Coronary artery (tissue), 2 donors: ENCODE results near the gene ARID1B.
A peak's percentile ranks its signal among the peaks of the same experiment; 100 is the strongest.

Experiments used
- DNase-seq: peaks from one replicate; pipeline ENCODE4 v3.0.0-alpha.2; 2017; ENCODE audit warnings: low spot score
- H3K27ac ChIP-seq, 2 donors: fragments of 200-600 bp; sonication (generic); one replicate each; pipeline ENCODE4 v1.5.1; 2016 to 2019
- H3K4me3 ChIP-seq: fragments of 200-600 bp; sonication (generic); 2 replicates; pipeline ENCODE4 v1.5.1; 2016; ENCODE audit warnings: mild to moderate bottlenecking, moderate library complexity
- CTCF ChIP-seq: fragments of 200-600 bp; sonication (generic); IDR thresholded peaks from one replicate; pipeline ENCODE4 v1.5.1; 2019; ENCODE audit warnings: antibody characterized with exemption

The ARID1B gene

DNA sequence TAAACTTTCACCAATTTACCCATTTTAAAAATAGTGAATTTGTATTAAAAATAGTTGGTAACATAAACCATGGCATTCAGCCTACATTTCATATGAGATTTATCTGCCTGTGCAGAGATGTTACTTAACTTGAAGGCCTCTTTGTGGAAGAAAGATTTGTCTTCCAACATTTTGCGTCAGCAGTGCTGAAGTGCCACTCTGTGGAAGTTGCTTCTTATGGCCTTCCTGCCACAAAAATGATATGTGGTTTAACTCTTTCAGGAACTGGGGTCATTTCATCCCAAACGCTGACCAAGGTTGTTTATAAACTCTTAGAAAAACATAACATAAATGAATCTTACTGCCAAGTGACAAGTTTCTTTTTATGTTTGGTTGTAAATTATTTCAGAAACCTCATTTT lies 246.8 kb downstream of the ARID1B start:
- peak overlapping the region in 1 of 2 donors; percentile 1 for H3K27ac ChIP-seq

GRCh38 chr6:157024745-157025144 lies 247.6 kb downstream of the ARID1B start:
- H3K27ac ChIP-seq = no peak overlapping the region
- DNase-seq = no peak
- TF ChIP-seq CTCF = no peak
- H3K4me3 ChIP-seq = no peak overlapping the region

More for the DNA sequence above, 246.8 kb downstream of the ARID1B start:
- TF ChIP-seq CTCF = no peak
- DNase-seq = no peak
- no peak overlapping the region for H3K4me3 ChIP-seq

DNA sequence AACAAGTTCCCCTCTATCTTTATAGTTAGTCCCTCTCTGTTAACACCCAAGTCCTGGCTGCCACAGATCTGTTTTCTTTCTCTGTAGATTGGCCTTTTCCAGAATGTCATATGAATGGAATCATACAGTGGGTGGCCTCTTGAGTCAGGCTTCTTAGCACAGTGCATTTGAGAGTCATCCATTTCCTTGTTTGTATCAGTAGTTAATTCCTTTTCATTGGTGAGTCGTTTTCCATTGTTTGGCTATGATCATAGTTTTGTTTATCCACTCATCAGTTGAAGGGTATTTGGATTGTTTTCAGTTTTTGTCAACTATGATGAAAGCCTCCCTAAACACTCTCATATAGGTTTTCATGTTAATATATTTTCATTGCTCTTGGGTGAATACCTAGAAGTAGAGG lies 248.3 kb downstream of the ARID1B start:
- H3K27ac ChIP-seq = no peak overlapping the region
- no peak for DNase-seq
- TF ChIP-seq CTCF = no peak
- no peak overlapping the region for H3K4me3 ChIP-seq

DNA sequence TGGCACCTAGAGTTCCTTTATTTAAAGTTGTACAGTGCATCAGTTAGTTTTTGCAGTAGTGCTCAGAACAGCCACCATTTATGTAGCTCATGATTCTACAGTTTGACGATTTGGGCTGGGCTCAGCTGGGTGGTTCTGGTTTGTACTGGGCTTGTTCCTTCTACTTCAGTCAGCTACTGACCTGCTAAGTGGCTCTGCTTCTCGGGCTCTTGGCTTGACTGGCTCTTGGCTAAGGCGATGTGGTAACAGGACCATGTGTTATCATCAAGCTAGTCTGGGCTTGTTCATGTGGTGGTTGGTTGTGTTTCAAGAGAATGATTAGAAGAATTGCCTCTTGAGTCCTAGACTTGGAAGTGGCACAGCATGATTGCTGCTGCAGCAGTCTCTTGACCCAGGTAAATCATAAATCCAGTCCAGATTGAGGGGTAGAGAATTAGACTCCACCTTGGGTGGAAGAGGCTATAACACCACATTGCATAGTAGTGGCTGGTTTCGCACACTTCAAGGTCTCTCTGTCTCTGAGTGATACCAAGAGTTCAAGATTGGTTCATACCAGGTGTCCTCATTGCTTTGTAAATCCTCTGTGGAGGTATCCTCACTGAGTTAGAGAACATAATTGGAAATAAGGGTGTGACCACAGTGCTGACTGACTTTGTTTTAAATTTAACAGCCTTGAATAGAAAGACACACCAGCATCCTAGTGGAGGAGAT lies 253.0 kb downstream of the ARID1B start:
- DNase-seq = no peak
- Histone ChIP-seq H3K27ac (no peak overlapping the region), H3K4me3 (no peak overlapping the region)
- TF ChIP-seq CTCF = no peak

DNA sequence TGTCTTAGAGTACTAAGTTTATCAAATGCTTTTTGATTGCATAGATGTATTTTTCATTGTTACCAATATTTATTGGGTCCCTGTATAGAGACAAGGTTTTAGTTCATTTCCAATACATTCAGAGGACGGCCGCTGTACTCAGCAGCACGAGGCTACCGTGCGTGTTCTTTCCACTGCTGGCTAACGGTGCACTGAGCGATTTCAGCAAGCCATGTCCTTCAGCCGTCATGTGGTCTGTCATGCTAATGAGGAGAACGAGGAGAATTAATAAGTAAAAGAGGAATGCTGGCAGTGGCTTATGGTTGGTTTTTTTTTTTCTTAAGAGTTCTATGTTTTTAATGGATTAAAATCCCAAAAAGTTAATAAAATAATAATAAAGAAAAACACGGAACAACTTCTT lies 253.6 kb downstream of the ARID1B start:
- no peak overlapping the region for H3K4me3 ChIP-seq
- no peak for DNase-seq
- H3K27ac ChIP-seq = no peak overlapping the region
- TF ChIP-seq CTCF = no peak

GRCh38 chr6:157032923-157033322 lies 255.7 kb downstream of the ARID1B start:
- no peak overlapping the region for H3K27ac ChIP-seq
- no peak for TF ChIP-seq CTCF
- peak overlapping the region; percentile 65 for H3K4me3 ChIP-seq

DNA sequence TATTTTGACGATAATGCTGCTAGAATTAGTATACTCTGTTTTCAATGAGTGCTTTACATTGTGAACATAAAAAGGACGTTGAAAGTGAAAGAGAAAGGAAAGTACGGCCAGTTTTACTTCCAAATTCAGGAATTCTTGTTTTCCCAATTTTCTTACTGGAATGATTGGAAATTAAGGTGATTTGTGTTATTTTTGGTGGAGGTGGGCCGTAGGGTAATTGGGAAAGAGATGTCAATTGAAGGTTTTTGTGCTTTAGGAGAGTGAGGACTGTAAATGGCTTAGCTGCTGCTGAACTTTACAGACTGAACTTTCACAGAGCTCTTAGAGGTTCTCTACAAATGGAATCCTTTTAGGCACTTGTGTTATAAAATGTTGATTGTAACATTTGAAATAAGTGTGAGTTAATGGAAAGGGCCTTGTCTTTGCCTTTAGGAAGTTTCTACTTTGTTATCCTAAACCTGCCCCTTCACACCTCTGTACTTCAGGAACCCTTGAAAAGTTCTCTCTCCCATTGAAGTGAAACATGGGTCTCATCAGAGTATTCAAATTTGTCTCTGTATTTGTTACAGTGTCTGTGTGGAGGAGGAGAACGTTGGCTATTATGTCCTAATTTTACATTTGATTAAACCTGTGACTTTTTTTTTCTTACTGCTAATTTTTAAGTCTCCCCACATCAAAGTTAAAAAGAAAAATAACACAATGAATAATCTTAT lies 256.4 kb downstream of the ARID1B start:
- Histone ChIP-seq H3K4me3 (peak overlapping the region; percentile 65), H3K27ac (peak overlapping the region; percentile 2 to 64)
- no peak for TF ChIP-seq CTCF
- DNase-seq = no peak

More at GRCh38 chr6:157032923-157033322, 255.7 kb downstream of the ARID1B start:
- DNase-seq = no peak
